Stimulated activated CD4-positive, alpha-beta T cell treated with anti-CD3 and anti-CD28 coated beads, Interleukin-12 subunit alpha, Interleukin-12 subunit beta, amount 100 ng/mL, for 24 hours (primary cell): Measurements from ENCODE around the gene OR4M1.
"Not testable (repeated sequence)": the region's sequence is repeated elsewhere in the genome, so short reads cannot be mapped to it uniquely, and the experiment has no call there.

Experiments used
- DNase-seq, 2 experiments: peaks; one replicate each; pipeline ENCODE4 v3.0.0-alpha.2; 2020; ENCODE audit warnings: low read depth in 2 of 2

OR4M1 gene

GRCh38 chr14:19823178-19823577 lies 49.9 kb downstream of the OR4M1 start:
- DNase-seq: no peak

DNA sequence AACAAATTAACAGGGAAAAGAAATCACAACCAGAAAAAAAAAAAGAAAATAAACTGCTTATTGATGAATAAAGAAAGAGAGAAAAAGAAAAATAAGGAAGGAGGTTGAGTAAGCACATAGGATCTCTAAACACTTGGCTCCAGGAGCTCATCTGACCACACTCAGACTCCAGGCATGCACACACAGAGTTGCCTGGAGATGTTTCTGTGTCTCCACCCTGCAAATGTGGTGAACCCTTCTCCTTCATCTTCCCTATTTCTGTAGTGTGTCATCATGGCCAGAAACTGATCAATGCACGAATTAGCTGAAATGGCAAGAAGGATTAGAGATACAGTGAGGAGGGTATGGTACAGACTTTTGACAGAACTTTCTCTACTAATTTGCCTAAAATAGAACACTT lies 50.5 kb downstream of the OR4M1 start:
- DNase-seq: no peak

- not testable (repeated sequence) for DNase-seq
Observed at GRCh38 chr14:19827626-19828244, 54.4 kb downstream of the OR4M1 start.

- no peak for DNase-seq
Observed at GRCh38 chr14:19828314-19828713, 55.0 kb downstream of the OR4M1 start.
